GM18519 (cell line): ENCODE measurements around the gene PRAC2.
"Not testable (repeated sequence)": the region's sequence is repeated elsewhere in the genome, so short reads cannot be mapped to it uniquely, and the experiment has no call there.

ENCODE experiments used
- ATAC-seq: cut with Tn5 transposase; IDR thresholded peaks from one replicate; pipeline ENCODE4 v1.9.1; 2021; ENCODE audit warnings: mild to moderate bottlenecking, moderate library complexity; ENCODE audit not compliant: unreplicated experiment, low FRiP score

PRAC2 gene

GRCh38 chr17:48722915-48723422 is at the start of gene PRAC2:
Gene PRAC2 (plus strand): TSS chr17:48723185. CDS start chr17:48724411, 1,226 bp downstream.
- ATAC-seq: no peak

- no peak for ATAC-seq
Observed at GRCh38 chr17:48676963-48677558, 45.9 kb upstream of the PRAC2 start.

GRCh38 chr17:48678141-48678971 is 44.6 kb upstream of the PRAC2 start:
- no peak for ATAC-seq

GRCh38 chr17:48679385-48680096 is 43.4 kb upstream of the PRAC2 start:
- no peak for ATAC-seq

- no peak for ATAC-seq
Observed at GRCh38 chr17:48681609-48682008, 41.4 kb upstream of the PRAC2 start.

- ATAC-seq: no peak
Observed at GRCh38 chr17:48690655-48691054, 32.3 kb upstream of the PRAC2 start.

- ATAC-seq: no peak
Observed at GRCh38 chr17:48692049-48692448, 30.9 kb upstream of the PRAC2 start.

GRCh38 chr17:48693178-48693577 is 29.8 kb upstream of the PRAC2 start:
- no peak for ATAC-seq

- ATAC-seq: no peak
Observed at GRCh38 chr17:48701864-48702532, 21.0 kb upstream of the PRAC2 start.

- ATAC-seq: no peak
Observed at GRCh38 chr17:48704361-48705248, 18.4 kb upstream of the PRAC2 start.

GRCh38 chr17:48711128-48711527 is 11.9 kb upstream of the PRAC2 start:
- no peak for ATAC-seq

- no peak for ATAC-seq
Observed at GRCh38 chr17:48715496-48716399, 7.2 kb upstream of the PRAC2 start.

GRCh38 chr17:48716549-48716948 is 6.4 kb upstream of the PRAC2 start:
- not testable (repeated sequence) for ATAC-seq

GRCh38 chr17:48717367-48718226 is 5.4 kb upstream of the PRAC2 start:
- ATAC-seq: no peak

- no peak for ATAC-seq
Observed at GRCh38 chr17:48718227-48718760, 4.7 kb upstream of the PRAC2 start.

- no peak for ATAC-seq
Observed at GRCh38 chr17:48718761-48719641, 4.0 kb upstream of the PRAC2 start.
